ENCODE results near the gene NUB1. TPM values are rescaled to one million over a fixed set of nuclear protein-coding genes. Genes with fewer than 3 reads are reported as not detected.

NUB1 gene
- polyA plus RNA-seq, 1 of the 3 experiments (the other 2 are of a cell fraction), result 54.0 TPM

DNA sequence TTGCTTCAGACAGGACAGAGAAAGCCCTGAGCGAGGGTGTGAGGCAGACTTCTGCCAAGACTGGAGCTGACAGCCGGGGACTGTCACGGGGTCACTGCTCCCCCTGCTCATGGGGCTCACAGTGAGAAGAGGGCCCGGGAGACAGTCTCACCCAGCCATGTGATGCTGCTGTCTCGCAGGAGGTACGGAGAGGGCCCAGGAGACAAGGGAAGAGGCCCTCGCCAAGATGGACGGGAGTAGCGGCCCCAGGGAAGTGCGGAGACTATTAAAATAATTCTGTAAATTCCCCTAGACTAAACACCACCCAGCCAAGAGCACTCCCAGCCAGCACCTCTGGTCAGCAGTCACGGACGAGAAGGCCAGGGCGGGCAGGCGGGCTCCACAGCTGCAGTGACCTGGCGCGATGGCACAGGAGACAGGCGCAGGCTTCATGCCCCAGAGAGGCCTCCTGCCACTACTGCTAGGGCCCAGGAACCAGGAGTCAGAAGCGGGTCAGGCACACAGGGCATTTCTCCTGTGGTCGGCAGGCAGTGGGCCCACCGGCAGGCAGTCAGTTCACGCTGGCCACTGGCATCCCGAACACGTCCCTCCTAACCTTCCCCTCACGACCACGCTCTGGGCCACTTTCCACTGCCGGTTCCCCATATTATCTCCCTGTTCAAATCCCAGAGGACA is 44.2 kb downstream of the NUB1 start:
- no peaks in the 10 kb centered on the region for H4K20me1 ChIP-seq (ENCODE audit: insufficient read depth)
- H3K9ac ChIP-seq, result no peak overlapping the region
- WGBS (ENCODE audit: low lambda C conversion rate), result 88% methylated on average over 25 of the region's 26 CpGs
- ChIA-PET POLR2A (no interaction called here), CTCF (interaction anchor here (1.2 to 2.2 kb wide), 3 partner anchors 18 to 64 kb away, joined by 4 to 8 read pairs (median 4); no protein-coding TSS in a partner anchor)
- H3K9me3 ChIP-seq, result no peaks in the 10 kb centered on the region
- no peaks in the 10 kb centered on the region for H3K36me3 ChIP-seq (replicated peaks in 1 of 2; ENCODE audit: control insufficient read depth in 1 of 2, insufficient read depth in 2 of 2, low read length in 1 of 2)
- H3F3A ChIP-seq (replicated peaks; ENCODE audit: insufficient read depth), result no peaks in the 10 kb centered on the region
- H3K4me1 ChIP-seq (ENCODE audit: control insufficient read depth in 1 of 2, insufficient read depth in 2 of 2, low read depth in 1 of 2, low read length in 1 of 2), result peaks cover 0 to 7% of the 10 kb centered on the region in 2 experiments; a peak in 1 of 4 replicates
- no peak for DNase-seq
- H3K27me3 ChIP-seq (ENCODE audit: insufficient read depth), result peaks cover 16% of the 10 kb centered on the region; the same call in 1 of the 2 replicates
- no peak overlapping the region for H3K4me3 ChIP-seq (ENCODE audit: low read depth in 2 of 2, low read length in 1 of 2)
- H3K27ac ChIP-seq (ENCODE audit: low read depth in 2 of 2, low read length in 1 of 2), result no peak overlapping the region
- no peak for TF ChIP-seq RCOR1 (IDR thresholded peaks at IDR 0.05; ENCODE audit: low read length)
- TF ChIP-seq SIN3A (IDR thresholded peaks at IDR 0.05; ENCODE audit: borderline replicate concordance, low read depth, low read length), result no peak
- TF ChIP-seq GATA2 (CRISPR knock-in tag; IDR thresholded peaks at IDR 0.05), result no peak
- no peak for TF ChIP-seq GABPA (IDR thresholded peaks at IDR 0.05; ENCODE audit: low read depth)
- TF ChIP-seq, protein P1, sequence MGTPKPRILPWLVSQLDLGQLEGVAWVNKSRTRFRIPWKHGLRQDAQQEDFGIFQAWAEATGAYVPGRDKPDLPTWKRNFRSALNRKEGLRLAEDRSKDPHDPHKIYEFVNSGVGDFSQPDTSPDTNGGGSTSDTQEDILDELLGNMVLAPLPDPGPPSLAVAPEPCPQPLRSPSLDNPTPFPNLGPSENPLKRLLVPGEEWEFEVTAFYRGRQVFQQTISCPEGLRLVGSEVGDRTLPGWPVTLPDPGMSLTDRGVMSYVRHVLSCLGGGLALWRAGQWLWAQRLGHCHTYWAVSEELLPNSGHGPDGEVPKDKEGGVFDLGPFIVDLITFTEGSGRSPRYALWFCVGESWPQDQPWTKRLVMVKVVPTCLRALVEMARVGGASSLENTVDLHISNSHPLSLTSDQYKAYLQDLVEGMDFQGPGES (IDR thresholded peaks at IDR 0.05; ENCODE audit: low read depth, low read length), result no peak
- TF ChIP-seq, protein P2, sequence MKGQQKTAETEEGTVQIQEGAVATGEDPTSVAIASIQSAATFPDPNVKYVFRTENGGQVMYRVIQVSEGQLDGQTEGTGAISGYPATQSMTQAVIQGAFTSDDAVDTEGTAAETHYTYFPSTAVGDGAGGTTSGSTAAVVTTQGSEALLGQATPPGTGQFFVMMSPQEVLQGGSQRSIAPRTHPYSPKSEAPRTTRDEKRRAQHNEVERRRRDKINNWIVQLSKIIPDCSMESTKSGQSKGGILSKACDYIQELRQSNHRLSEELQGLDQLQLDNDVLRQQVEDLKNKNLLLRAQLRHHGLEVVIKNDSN (IDR thresholded peaks at IDR 0.05; ENCODE audit: borderline replicate concordance, low read depth), result no peak
- no peak for TF ChIP-seq YY1 (IDR thresholded peaks at IDR 0.05; ENCODE audit: low read depth)
- TF ChIP-seq EZH2phosphoT487 (IDR thresholded peaks at IDR 0.05; ENCODE audit: borderline replicate concordance, low read depth), result no peak
- H2AFZ ChIP-seq (ENCODE audit: low read depth), result no peak overlapping the region
- no peaks in the 10 kb centered on the region for H3K9me2 ChIP-seq
- H3K4me2 ChIP-seq, result no peak overlapping the region
- no peaks in the 10 kb centered on the region for H3K79me2 ChIP-seq (ENCODE audit: insufficient read depth)

DNA sequence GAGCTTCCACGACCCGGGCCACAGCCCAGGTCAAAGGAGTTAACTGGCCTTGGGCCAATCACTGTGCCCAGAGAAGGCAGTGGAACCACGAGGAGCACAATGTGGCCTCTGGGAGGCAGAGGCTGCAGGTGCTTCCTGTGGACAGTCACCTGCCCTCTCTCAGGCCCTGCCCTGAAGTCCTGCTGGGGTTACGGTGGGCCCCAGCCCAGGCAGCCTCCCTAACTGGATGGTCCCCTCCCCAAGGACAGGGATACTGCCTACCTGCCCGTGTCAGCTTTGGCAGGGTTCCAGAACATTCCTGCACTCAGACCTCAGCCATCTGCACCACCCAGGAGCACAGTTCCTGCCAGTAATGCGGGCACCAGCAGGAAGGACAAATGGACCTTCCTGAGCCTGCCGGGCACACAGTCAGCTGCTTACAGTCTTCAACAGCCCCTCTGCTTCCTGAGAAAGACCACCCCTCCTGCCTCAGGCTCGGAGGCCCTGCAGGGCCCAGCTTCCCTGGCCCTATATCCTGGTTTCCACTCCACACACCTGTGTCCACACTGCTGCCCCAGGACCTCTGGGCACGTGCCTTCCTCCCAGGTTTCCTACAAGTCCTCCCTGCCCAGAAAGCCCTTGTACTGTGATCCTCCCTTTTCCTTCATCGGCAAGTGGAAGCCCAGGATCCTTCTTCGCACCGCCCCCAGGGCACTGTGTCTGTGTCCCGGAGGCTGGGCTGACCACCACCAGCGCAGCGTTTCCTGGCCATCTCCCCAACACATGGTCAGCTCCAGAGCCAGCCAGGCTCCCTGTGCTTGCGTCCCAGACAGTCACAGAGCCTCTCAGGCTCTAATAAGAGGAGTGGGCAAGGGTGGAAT is 44.9 kb downstream of the NUB1 start:
- no peaks in the 10 kb centered on the region for H4K20me1 ChIP-seq (ENCODE audit: insufficient read depth)
- 64% methylated on average over 16 of the region's 16 CpGs for WGBS (ENCODE audit: low lambda C conversion rate)
- no peak overlapping the region for H3K4me2 ChIP-seq
- no peak overlapping the region for H3K9ac ChIP-seq
- CTCF ChIA-PET, result interaction anchor here (1.1 to 2.2 kb wide), 3 partner anchors 18 to 63 kb away, joined by 4 to 8 read pairs (median 4); partner anchors contain the start of gene WDR86
- H3K4me1 ChIP-seq (ENCODE audit: control insufficient read depth in 1 of 2, insufficient read depth in 2 of 2, low read depth in 1 of 2, low read length in 1 of 2), result peaks cover 0 to 7% of the 10 kb centered on the region in 2 experiments; a peak in 1 of 4 replicates
- no peak for DNase-seq
- H3K27me3 ChIP-seq (ENCODE audit: insufficient read depth), result peaks cover 22% of the 10 kb centered on the region
- no peaks in the 10 kb centered on the region for H3F3A ChIP-seq (replicated peaks; ENCODE audit: insufficient read depth)
- H3K9me2 ChIP-seq, result no peaks in the 10 kb centered on the region
- no peaks in the 10 kb centered on the region for H3K36me3 ChIP-seq (replicated peaks in 1 of 2; ENCODE audit: control insufficient read depth in 1 of 2, insufficient read depth in 2 of 2, low read length in 1 of 2)
- no peak overlapping the region for H2AFZ ChIP-seq (ENCODE audit: low read depth)
- H3K79me2 ChIP-seq (ENCODE audit: insufficient read depth), result no peaks in the 10 kb centered on the region
- POLR2A ChIA-PET, result no interaction called here
- H3K4me3 ChIP-seq (ENCODE audit: low read depth in 2 of 2, low read length in 1 of 2), result no peak overlapping the region
- H3K9me3 ChIP-seq, result no peaks in the 10 kb centered on the region
- H3K27ac ChIP-seq (ENCODE audit: low read depth in 2 of 2, low read length in 1 of 2), result peak overlapping the region in 1 of 2 experiments; percentile 1; a peak in 1 of 4 replicates
- no peak for TF ChIP-seq EP300 (IDR thresholded peaks at IDR 0.05; ENCODE audit: borderline replicate concordance in 1 of 2, low read depth in 1 of 2, low read length in 1 of 2)
- no peak for TF ChIP-seq RAD21 (IDR thresholded peaks at IDR 0.05; ENCODE audit: low read length)
- TF ChIP-seq RCOR1 (IDR thresholded peaks at IDR 0.05; ENCODE audit: low read length), result no peak
- TF ChIP-seq FOSL2 (IDR thresholded peaks at IDR 0.05; ENCODE audit: borderline replicate concordance, low read depth), result no peak
- TF ChIP-seq FOXM1 (IDR thresholded peaks at IDR 0.05; ENCODE audit: low read depth), result no peak
- TF ChIP-seq RFX5 (IDR thresholded peaks at IDR 0.05; ENCODE audit: low read length), result no peak
- no peak for TF ChIP-seq GATA2 (CRISPR knock-in tag; IDR thresholded peaks at IDR 0.05)
- TF ChIP-seq FOXJ3 (CRISPR knock-in tag; IDR thresholded peaks at IDR 0.05), result no peak
- no peak for TF ChIP-seq GABPA (IDR thresholded peaks at IDR 0.05; ENCODE audit: low read depth)
- no peak for TF ChIP-seq CHD2 (IDR thresholded peaks at IDR 0.05; ENCODE audit: low read length, partially characterized antibody)
- no peak for TF ChIP-seq YY1 (IDR thresholded peaks at IDR 0.05; ENCODE audit: low read depth)
- TF ChIP-seq EZH2phosphoT487 (IDR thresholded peaks at IDR 0.05; ENCODE audit: borderline replicate concordance, low read depth), result no peak
- TF ChIP-seq, protein P3, sequence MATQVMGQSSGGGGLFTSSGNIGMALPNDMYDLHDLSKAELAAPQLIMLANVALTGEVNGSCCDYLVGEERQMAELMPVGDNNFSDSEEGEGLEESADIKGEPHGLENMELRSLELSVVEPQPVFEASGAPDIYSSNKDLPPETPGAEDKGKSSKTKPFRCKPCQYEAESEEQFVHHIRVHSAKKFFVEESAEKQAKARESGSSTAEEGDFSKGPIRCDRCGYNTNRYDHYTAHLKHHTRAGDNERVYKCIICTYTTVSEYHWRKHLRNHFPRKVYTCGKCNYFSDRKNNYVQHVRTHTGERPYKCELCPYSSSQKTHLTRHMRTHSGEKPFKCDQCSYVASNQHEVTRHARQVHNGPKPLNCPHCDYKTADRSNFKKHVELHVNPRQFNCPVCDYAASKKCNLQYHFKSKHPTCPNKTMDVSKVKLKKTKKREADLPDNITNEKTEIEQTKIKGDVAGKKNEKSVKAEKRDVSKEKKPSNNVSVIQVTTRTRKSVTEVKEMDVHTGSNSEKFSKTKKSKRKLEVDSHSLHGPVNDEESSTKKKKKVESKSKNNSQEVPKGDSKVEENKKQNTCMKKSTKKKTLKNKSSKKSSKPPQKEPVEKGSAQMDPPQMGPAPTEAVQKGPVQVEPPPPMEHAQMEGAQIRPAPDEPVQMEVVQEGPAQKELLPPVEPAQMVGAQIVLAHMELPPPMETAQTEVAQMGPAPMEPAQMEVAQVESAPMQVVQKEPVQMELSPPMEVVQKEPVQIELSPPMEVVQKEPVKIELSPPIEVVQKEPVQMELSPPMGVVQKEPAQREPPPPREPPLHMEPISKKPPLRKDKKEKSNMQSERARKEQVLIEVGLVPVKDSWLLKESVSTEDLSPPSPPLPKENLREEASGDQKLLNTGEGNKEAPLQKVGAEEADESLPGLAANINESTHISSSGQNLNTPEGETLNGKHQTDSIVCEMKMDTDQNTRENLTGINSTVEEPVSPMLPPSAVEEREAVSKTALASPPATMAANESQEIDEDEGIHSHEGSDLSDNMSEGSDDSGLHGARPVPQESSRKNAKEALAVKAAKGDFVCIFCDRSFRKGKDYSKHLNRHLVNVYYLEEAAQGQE (IDR thresholded peaks at IDR 0.05; ENCODE audit: low read depth, low read length), result no peak
- TF ChIP-seq, protein P1 (IDR thresholded peaks at IDR 0.05; ENCODE audit: low read depth, low read length), result no peak

All from SK-N-SH (cell line).